Mesothelial cell of epicardium (in vitro differentiated cells): ENCODE data around the gene PRX. TPM values are rescaled to one million over a fixed set of nuclear protein-coding genes. Genes with fewer than 3 reads are reported as not detected.

ENCODE experiments used
- DNase-seq, 2 experiments: peaks; one replicate each; pipeline ENCODE4 v3.0.0; 2021; ENCODE audit warnings: low spot score in 2 of 2; ENCODE audit not compliant: unreplicated experiment in 2 of 2
- H3K27ac Mint-ChIP-seq: 2 replicates; pipeline ENCODE4 v1.8.0; 2021; ENCODE audit warnings: mixed read lengths
- H3K27me3 Mint-ChIP-seq: 2 replicates; pipeline ENCODE4 v1.8.0; 2021; ENCODE audit warnings: low read depth, mixed read lengths
- H3K36me3 Mint-ChIP-seq: 2 replicates; pipeline ENCODE4 v1.8.0; 2021; ENCODE audit warnings: mixed read lengths
- H3K4me1 Mint-ChIP-seq: 2 replicates; pipeline ENCODE4 v1.8.0; 2021; ENCODE audit warnings: mixed read lengths
- H3K4me3 Mint-ChIP-seq: 2 replicates; pipeline ENCODE4 v1.8.0; 2021; ENCODE audit warnings: mild to moderate bottlenecking, moderate library complexity, mixed read lengths
- H3K9me3 Mint-ChIP-seq: 2 replicates; pipeline ENCODE4 v1.8.0; 2021; ENCODE audit warnings: mixed read lengths
- total RNA-seq: library from RNA; stranded (reverse); gene quantifications from 3 replicates; pipeline ENCODE4 v1.2.1, GENCODE V29; 2021
- TF ChIP-seq, protein P1 (sequence below): fragments of 200-600 bp; sonication (generic); IDR thresholded peaks from one replicate; pipeline ENCODE4 v1.5.0; 2021; ENCODE audit warnings: antibody characterized with exemption; ENCODE audit not compliant: unreplicated experiment

Gene PRX
- total RNA-seq, 1 donor from 2014 or later, result 5.2 TPM

DNA sequence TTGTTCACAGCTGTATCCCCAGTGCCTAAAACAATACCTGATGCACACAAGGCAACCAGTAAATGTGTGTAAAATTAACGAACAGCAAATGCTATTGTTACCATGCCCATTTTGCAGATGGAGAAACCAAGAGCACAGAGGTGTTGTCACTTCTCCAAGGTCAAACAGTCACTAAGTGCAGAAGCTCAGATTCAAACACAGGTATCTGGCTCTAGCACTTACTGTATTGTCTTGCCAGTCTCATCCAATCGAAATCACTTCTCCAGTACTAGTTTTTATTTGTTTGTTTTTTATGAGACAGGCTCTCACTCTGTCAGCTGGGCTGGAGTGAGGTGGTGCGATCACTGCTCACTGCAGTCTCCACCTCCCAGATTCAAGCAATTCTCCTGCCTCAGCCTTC, 51.0 kb downstream of the PRX start:
- no peaks in the 10 kb centered on the region for H3K9me3 Mint-ChIP-seq
- no peak overlapping the region for H3K27ac Mint-ChIP-seq
- H3K4me3 Mint-ChIP-seq, result no peak overlapping the region
- DNase-seq, result no peak
- H3K4me1 Mint-ChIP-seq, result peaks cover 20% of the 10 kb centered on the region
- TF ChIP-seq, protein P1, sequence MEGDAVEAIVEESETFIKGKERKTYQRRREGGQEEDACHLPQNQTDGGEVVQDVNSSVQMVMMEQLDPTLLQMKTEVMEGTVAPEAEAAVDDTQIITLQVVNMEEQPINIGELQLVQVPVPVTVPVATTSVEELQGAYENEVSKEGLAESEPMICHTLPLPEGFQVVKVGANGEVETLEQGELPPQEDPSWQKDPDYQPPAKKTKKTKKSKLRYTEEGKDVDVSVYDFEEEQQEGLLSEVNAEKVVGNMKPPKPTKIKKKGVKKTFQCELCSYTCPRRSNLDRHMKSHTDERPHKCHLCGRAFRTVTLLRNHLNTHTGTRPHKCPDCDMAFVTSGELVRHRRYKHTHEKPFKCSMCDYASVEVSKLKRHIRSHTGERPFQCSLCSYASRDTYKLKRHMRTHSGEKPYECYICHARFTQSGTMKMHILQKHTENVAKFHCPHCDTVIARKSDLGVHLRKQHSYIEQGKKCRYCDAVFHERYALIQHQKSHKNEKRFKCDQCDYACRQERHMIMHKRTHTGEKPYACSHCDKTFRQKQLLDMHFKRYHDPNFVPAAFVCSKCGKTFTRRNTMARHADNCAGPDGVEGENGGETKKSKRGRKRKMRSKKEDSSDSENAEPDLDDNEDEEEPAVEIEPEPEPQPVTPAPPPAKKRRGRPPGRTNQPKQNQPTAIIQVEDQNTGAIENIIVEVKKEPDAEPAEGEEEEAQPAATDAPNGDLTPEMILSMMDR, result no peak
- H3K36me3 Mint-ChIP-seq, result peaks cover 1% of the 10 kb centered on the region
- H3K27me3 Mint-ChIP-seq, result no peaks in the 10 kb centered on the region

GRCh38 chr19:40360708-40361241, 52.4 kb downstream of the PRX start:
- TF ChIP-seq, protein P1, result no peak
- Mint-ChIP-seq H3K27ac (no peak overlapping the region), H3K4me3 (no peak overlapping the region), H3K4me1 (peaks cover 9% of the 10 kb centered on the region), H3K9me3 (no peaks in the 10 kb centered on the region), H3K36me3 (no peaks in the 10 kb centered on the region), H3K27me3 (no peaks in the 10 kb centered on the region)
- DNase-seq, result no peak

DNA sequence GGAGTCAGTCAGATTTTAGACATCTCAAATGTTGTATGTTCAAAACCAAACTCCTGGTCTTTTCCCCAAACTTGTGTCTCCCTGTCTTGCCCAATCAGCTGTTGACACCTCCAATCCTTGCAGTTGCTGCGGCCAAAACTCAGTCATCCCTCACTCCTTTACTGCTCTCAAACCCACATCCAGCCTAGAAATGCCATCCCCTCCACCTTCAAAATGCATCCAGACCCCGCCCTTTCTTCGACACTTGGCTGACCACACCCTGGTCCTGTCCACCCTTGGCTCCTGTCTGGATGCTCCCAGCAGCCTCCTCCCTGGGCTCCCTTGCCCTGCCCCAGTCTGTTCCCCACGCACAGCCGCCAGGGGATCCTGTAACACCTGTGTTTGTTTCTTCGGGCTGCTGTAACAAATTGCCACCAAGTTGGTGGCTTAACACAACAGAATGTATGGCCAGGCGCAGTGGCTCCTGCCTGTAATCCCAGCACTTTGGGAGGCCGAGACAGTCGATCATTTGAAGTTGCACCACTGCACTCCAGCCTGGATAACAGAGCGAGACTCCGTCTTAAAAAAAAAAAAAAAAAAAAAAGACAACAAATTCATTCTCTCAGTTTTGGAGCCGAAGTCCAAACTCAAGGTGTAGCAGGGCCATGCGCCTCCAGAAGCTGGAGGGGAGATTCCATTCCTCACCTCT, 53.0 kb downstream of the PRX start:
- Mint-ChIP-seq H3K27ac (no peak overlapping the region), H3K27me3 (no peaks in the 10 kb centered on the region), H3K9me3 (no peaks in the 10 kb centered on the region), H3K4me1 (peaks cover 5% of the 10 kb centered on the region), H3K4me3 (no peak overlapping the region), H3K36me3 (no peaks in the 10 kb centered on the region)
- TF ChIP-seq, protein P1, result no peak
- DNase-seq, result no peak

DNA sequence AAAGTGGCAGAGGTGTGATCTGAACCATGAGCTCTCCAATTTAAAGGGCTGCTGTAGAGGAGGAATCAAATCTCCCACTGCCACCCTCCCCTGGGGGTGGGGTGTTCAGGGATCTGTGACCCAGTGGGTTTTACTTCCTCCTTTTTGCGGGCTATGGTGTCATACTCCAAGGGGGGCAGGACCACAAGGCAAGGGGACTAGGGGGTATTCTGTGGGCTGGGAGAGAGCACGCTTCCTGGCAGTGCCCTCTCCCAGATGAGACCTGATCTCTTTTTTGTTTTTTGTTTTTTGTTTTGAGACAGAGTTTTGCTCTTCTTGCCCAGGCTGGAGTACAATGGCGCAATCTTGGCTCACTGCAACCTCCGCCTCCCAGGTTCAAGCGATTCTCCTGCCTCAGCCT, 54.4 kb downstream of the PRX start:
- Mint-ChIP-seq H3K27ac (no peak overlapping the region), H3K27me3 (no peaks in the 10 kb centered on the region), H3K36me3 (no peaks in the 10 kb centered on the region), H3K9me3 (no peaks in the 10 kb centered on the region), H3K4me3 (no peak overlapping the region), H3K4me1 (peaks cover 2% of the 10 kb centered on the region)
- TF ChIP-seq, protein P1, result no peak
- DNase-seq, result no peak

DNA sequence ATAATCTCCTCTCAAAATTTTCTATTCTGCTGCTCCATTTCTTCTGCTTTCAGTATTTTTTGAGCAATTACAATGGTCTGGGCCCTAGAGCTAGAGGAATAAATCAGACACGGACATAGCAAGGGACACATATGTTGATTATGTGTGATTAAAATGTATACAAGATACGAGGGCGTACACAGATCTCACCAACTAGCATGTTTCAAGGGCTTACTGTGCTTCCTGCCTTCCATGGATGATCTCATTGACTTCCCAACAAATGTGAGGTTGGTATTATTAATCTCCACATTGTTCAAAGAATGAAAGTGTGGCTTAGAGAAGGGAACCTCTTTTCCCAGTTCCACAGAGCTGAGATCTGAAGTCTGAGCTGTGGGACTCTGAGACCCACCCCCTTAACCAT, 55.5 kb downstream of the PRX start:
- TF ChIP-seq, protein P1, result no peak
- H3K4me1 Mint-ChIP-seq, result no peaks in the 10 kb centered on the region
- H3K36me3 Mint-ChIP-seq, result no peaks in the 10 kb centered on the region
- no peak for DNase-seq
- no peak overlapping the region for H3K27ac Mint-ChIP-seq
- H3K27me3 Mint-ChIP-seq, result no peaks in the 10 kb centered on the region
- no peak overlapping the region for H3K4me3 Mint-ChIP-seq
- H3K9me3 Mint-ChIP-seq, result no peaks in the 10 kb centered on the region
